Keratinocyte (primary cell): ENCODE measurements around the gene GRIK4. TPM values are rescaled to one million over a fixed set of nuclear protein-coding genes. Genes with fewer than 3 reads are reported as not detected.

Experiments used
- DNase-seq: peaks from one replicate; pipeline ENCODE4 v3.0.0-alpha.2; 2011; ENCODE audit warnings: low read depth, missing footprints, low spot score
- FAIRE-seq: peaks from 2 replicates; lab custom pipeline; 2011; peaks lifted over from hg19 to GRCh38; lab: Jason Lieb, UNC
- H2AFZ ChIP-seq: 2 replicates; pipeline ENCODE4 v1.6.0; 2012; ENCODE audit warnings: low read length, control low read depth, inconsistent platforms; ENCODE audit not compliant: control insufficient read depth
- H3K27ac ChIP-seq: 2 replicates; pipeline ENCODE4 v1.5.1; 2011; ENCODE audit warnings: low read length; ENCODE audit not compliant: control insufficient read depth, insufficient read depth
- H3K27me3 ChIP-seq: 3 replicates; pipeline ENCODE4 v1.6.0; 2011; ENCODE audit warnings: low read length; ENCODE audit not compliant: control insufficient read depth, insufficient read depth; ENCODE audit errors: extremely low read depth
- H3K36me3 ChIP-seq, 2 experiments: 2 replicates in 1 of 2; 3 replicates in 1 of 2; pipeline ENCODE4 v1.5.1; 2011; ENCODE audit warnings: low read length in 2 of 2, mild to moderate bottlenecking in 1 of 2; ENCODE audit not compliant: control insufficient read depth in 2 of 2, insufficient read depth in 2 of 2; ENCODE audit errors: extremely low read depth in 1 of 2
- H3K4me1 ChIP-seq: 3 replicates; pipeline ENCODE4 v1.5.1; 2011; ENCODE audit warnings: low read length; ENCODE audit not compliant: control insufficient read depth, insufficient read depth; ENCODE audit errors: extremely low read depth
- H3K4me2 ChIP-seq: 3 replicates; pipeline ENCODE4 v1.6.0; 2011; ENCODE audit warnings: low read depth, low read length; ENCODE audit not compliant: control insufficient read depth, insufficient read depth; ENCODE audit errors: extremely low read depth
- H3K4me3 ChIP-seq, 3 experiments: fragments of 200-600 bp in 1 of 3; sonication (generic) in 1 of 3; 2 replicates in 2 of 3; 3 replicates in 1 of 3; pipeline ENCODE4 v1.5.1; 2011 to 2016; ENCODE audit warnings: low read length in 3 of 3, mild to moderate bottlenecking in 3 of 3, control low read depth in 2 of 3, inconsistent platforms in 1 of 3, low read depth in 1 of 3, mixed read lengths in 1 of 3, mixed run types in 1 of 3, moderate library complexity in 1 of 3; ENCODE audit not compliant: control insufficient read depth in 2 of 3, insufficient read depth in 2 of 3; ENCODE audit errors: extremely low read depth in 1 of 3
- H3K79me2 ChIP-seq: 2 replicates; pipeline ENCODE4 v1.6.0; 2012; ENCODE audit warnings: low read length; ENCODE audit not compliant: control insufficient read depth, insufficient read depth
- H3K9ac ChIP-seq: 3 replicates; pipeline ENCODE4 v1.6.0; 2011; ENCODE audit warnings: low read length; ENCODE audit not compliant: control insufficient read depth, insufficient read depth; ENCODE audit errors: extremely low read depth
- H3K9me1 ChIP-seq: 3 replicates; pipeline ENCODE4 v1.6.0; 2011; ENCODE audit warnings: low read length; ENCODE audit not compliant: control insufficient read depth, insufficient read depth; ENCODE audit errors: extremely low read depth
- H3K9me3 ChIP-seq: 2 replicates; pipeline ENCODE4 v1.5.1; 2012; ENCODE audit warnings: low read depth, low read length; ENCODE audit not compliant: control insufficient read depth
- H4K20me1 ChIP-seq: 3 replicates; pipeline ENCODE4 v1.6.0; 2011; ENCODE audit warnings: low read length; ENCODE audit not compliant: control insufficient read depth, insufficient read depth; ENCODE audit errors: extremely low read depth
- CTCF ChIP-seq, 3 experiments: IDR thresholded peaks in 1 of 3; conservative IDR thresholded peaks in 1 of 3; optimal IDR thresholded peaks in 1 of 3; 2 replicates in 2 of 3; 3 replicates in 1 of 3; pipeline versions ENCODE3 to v1.5.1; 2011; ENCODE audit warnings: low read length in 3 of 3, mild to moderate bottlenecking in 3 of 3, moderate library complexity in 2 of 3, control low read depth in 1 of 3, inconsistent platforms in 1 of 3; ENCODE audit not compliant: insufficient read depth in 2 of 3; ENCODE audit errors: extremely low read depth in 1 of 3
- EZH2 ChIP-seq: IDR thresholded peaks from one replicate; pipeline ENCODE4 v1.6.1; 2012; ENCODE audit warnings: inconsistent platforms, mild to moderate bottlenecking, low read length, moderate library complexity
- dilution Hi-C: fragments of 300-500 bp; cut with MboI; formaldehyde crosslinking; loops from one replicate; pipeline ENCODE4 v1.7.0; 2020; ENCODE audit warnings: low sequenced_read_pairs; ENCODE audit not compliant: extremely low pct_ligation_motif_present
- polyA plus RNA-seq, 5 experiments: library from polyadenylated mRNA; depleted of rRNA in 3 of 5; stranded (reverse) in 3 of 5; stranded (forward) in 1 of 5; unstranded in 1 of 5; fragments of >200 nt; gene quantifications; 1 replicate in 1 of 5; 2 replicates in 3 of 5; 3 replicates in 1 of 5; pipeline versions ENCODE4 v1.2.1 to v1.2.3, GENCODE V29; 2011 to 2012; ENCODE audit warnings: missing spikeins in 2 of 5, low read depth in 1 of 5, low replicate concordance in 1 of 5

Gene GRIK4
- polyA plus RNA-seq, 1 donor (not counting 4 experiments of a cell fraction or from before 2014, with no cell fraction given) = not detected

- Histone ChIP-seq H2AFZ (no peak overlapping the region), H3K79me2 (no peaks in the 10 kb centered on the region), H3K27ac (no peak overlapping the region), H3K9me3 (no peaks in the 10 kb centered on the region), H3K27me3 (no peaks in the 10 kb centered on the region), H3K36me3 (no peaks in the 10 kb centered on the region), H3K4me3 (no peak overlapping the region), H3K4me1 (no peaks in the 10 kb centered on the region), H3K9ac (no peak overlapping the region), H3K4me2 (no peak overlapping the region), H4K20me1 (no peaks in the 10 kb centered on the region), H3K9me1 (no peaks in the 10 kb centered on the region)
- DNase-seq = no peak
- TF ChIP-seq EZH2 (no peak), CTCF (optimal IDR thresholded peaks at IDR 0.05 in 1 of 3, IDR thresholded peaks at IDR 0.05 in 1 of 3, conservative IDR thresholded peaks at IDR 0.05 in 1 of 3; ENCODE audit: extremely low read depth in 1 of 3, insufficient read depth in 2 of 3, low read length in 3 of 3) (no peak)
- FAIRE-seq = no peak
- dilution Hi-C loops = no loop called here
Measured at GRCh38 chr11:120589376-120589775, 77.8 kb downstream of the GRIK4 start.

GRCh38 chr11:120590472-120590871 is 78.9 kb downstream of the GRIK4 start:
- Histone ChIP-seq H3K79me2 (no peaks in the 10 kb centered on the region), H3K4me1 (no peaks in the 10 kb centered on the region), H4K20me1 (no peaks in the 10 kb centered on the region), H3K36me3 (no peaks in the 10 kb centered on the region), H3K9me1 (no peaks in the 10 kb centered on the region), H3K27ac (no peak overlapping the region), H3K9ac (no peak overlapping the region), H3K9me3 (no peaks in the 10 kb centered on the region), H2AFZ (no peak overlapping the region), H3K27me3 (no peaks in the 10 kb centered on the region), H3K4me3 (no peak overlapping the region), H3K4me2 (no peak overlapping the region)
- dilution Hi-C loops = no loop called here
- DNase-seq (no peak), FAIRE-seq (no peak)
- TF ChIP-seq CTCF (optimal IDR thresholded peaks at IDR 0.05 in 1 of 3, IDR thresholded peaks at IDR 0.05 in 1 of 3, conservative IDR thresholded peaks at IDR 0.05 in 1 of 3; ENCODE audit: extremely low read depth in 1 of 3, insufficient read depth in 2 of 3, low read length in 3 of 3) = no peak
